Stimulated activated CD4-positive, alpha-beta T cell treated with anti-CD3 and anti-CD28 coated beads, Interleukin-1b, Interleukin-23, amount 100 ng/mL, for 24 hours (primary cell): ENCODE data around the gene TRIM58.
A peak's percentile ranks its signal among the peaks of the same experiment; 100 is the strongest.

ENCODE experiments used
- DNase-seq, 4 experiments: peaks; one replicate each; pipeline ENCODE4 v3.0.0-alpha.2; 2020; ENCODE audit warnings: low read depth in 4 of 4, low spot score in 1 of 4

Gene TRIM58, protein sequence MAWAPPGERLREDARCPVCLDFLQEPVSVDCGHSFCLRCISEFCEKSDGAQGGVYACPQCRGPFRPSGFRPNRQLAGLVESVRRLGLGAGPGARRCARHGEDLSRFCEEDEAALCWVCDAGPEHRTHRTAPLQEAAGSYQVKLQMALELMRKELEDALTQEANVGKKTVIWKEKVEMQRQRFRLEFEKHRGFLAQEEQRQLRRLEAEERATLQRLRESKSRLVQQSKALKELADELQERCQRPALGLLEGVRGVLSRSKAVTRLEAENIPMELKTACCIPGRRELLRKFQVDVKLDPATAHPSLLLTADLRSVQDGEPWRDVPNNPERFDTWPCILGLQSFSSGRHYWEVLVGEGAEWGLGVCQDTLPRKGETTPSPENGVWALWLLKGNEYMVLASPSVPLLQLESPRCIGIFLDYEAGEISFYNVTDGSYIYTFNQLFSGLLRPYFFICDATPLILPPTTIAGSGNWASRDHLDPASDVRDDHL

DNA sequence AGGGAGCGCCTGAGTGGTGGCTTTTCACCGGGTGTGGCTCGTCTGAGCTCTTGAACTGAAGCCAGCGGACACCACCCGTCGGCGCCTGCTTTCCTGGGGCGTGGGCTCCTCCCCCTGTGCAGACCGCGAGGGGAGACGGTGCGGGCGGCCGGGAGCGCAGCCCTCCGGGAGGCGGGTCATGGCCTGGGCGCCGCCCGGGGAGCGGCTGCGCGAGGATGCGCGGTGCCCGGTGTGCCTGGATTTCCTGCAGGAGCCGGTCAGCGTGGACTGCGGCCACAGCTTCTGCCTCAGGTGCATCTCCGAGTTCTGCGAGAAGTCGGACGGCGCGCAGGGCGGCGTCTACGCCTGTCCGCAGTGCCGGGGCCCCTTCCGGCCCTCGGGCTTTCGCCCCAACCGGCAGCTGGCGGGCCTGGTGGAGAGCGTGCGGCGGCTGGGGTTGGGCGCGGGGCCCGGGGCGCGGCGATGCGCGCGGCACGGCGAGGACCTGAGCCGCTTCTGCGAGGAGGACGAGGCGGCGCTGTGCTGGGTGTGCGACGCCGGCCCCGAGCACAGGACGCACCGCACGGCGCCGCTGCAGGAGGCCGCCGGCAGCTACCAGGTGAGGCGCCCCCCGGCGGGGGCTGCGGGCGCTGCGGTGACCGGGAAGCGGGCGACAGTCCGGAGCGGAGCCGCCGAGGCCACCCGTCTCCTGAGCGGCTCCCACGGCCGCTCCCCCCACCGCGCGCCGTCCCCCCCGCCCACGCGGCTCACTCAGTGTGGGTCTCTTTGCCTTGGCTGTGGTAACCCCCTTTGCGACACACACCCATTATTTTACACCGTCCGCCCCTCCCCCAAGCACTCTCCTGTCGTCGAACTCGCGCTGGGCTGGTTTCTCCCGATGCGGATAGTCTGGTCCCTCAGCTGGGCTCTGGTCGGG is at the start of gene TRIM58:
Gene TRIM58 (plus strand): TSS at position 119 of the 916 bp plus-strand sequence. CDS start 60 bp downstream, at position 179.
- peak in 1 of 4 experiments; percentile 11 for DNase-seq

DNA sequence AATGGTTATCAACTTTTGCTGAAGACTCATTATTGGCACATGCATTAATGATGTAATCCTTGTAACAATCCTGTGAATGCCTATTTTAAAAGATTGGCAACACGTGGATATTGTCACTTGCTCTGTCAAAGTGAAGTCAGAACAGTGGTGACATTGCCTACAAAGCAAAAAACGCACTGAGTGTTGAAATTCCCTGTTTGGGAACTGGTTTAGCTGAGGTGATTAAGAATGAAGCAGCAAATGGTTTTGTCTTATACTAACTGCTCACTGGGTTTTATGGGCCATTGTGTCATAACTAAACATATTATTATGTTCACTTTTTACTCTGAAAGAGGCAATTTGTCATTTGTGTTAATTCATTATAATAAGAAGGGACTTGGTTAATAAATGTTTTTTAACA is 44.4 kb upstream of the TRIM58 start:
- no peak for DNase-seq

GRCh38 chr1:247822060-247822459 is 34.9 kb upstream of the TRIM58 start:
- no peak for DNase-seq

DNA sequence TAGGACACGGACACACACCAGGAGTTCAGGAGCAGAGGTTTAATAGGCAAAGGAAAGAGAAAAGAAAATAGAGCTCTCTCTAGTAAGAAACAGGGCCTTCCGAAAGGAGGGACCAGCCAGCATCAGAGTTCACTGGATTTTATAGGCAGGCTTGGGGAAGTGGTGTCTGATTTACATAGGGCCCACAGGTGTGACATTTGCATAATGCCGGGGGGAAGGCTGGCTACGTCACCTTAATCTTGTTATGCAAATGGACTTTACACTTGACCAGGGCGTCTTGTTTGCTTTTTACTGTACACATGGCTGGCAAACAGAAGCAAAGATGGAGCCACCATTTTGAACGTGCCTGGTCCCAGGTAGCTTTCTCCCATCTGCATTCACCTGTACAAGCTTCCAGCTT is 33.0 kb upstream of the TRIM58 start, which contains the start of gene OR14A16:
Gene OR14A16 (minus strand): TSS at position 97 of the 400 bp plus-strand sequence. CDS start 8,390 bp downstream, outside the sequence.
- DNase-seq, result no peak

DNA sequence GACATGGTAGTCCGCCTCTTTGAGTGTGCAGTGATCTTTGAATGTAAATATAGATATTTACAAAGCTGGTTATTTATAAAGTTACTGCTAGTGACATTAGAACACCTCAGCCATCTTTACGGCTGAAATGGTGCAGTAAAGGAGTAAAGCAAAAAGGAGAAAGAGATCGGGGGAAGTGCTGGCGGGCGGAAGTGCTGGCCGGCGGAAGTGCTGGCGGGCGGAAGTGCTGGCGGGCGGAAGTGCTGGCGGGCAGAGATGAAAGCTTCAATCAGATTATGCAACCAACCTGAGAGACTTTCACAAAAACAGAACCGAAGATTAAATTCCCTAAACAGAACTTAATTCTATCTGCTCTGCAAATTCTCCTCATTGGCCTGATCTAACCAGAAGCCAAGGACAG is 31.6 kb upstream of the TRIM58 start:
- DNase-seq, result no peak

GRCh38 chr1:247829656-247830055 is 27.3 kb upstream of the TRIM58 start:
- DNase-seq, result no peak

GRCh38 chr1:247833601-247834000 is 23.4 kb upstream of the TRIM58 start:
- no peak for DNase-seq

DNA sequence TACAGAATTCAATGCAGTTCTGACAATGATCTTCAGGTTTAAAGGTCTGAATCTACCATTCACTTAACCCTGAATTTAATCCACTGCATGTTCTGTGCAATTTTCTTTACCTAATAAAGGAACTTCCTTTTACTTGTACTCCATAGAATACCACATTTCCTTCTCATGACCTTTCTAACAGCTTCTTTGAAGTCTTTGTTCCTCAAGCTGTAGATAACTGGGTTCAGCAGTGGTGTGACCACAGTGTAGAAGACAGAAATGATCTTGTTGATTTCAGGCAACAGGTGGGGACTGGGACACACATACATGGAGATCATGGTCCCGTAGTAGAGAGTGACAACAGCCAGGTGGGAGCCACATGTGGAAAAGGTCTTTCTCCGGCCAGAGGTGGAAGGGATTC is 16.2 kb upstream of the TRIM58 start:
- no peak for DNase-seq

DNA sequence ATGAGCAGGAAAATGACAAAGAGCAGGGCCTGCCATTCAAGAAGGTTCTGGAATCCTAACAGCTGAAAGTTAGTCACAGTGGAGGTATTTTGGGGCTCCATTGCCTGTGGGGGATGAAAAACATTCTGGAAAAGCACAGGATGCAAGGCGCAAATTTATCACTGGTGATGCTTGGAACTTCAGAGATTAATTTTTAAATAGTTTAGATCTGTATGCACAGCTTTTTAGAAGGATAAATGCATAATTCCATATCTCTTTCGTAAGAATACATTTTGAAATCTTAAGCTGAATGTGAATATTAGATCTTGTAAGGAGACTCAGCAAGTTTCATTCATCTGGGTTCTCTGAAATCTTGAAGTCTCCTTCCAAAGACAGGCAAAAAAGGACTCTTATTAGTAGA is 15.2 kb upstream of the TRIM58 start, which contains the start of gene OR11L1:
Gene OR11L1 (minus strand): TSS at position 101 of the 400 bp plus-strand sequence. CDS start 0 bp downstream, at position 101.
- no peak for DNase-seq

DNA sequence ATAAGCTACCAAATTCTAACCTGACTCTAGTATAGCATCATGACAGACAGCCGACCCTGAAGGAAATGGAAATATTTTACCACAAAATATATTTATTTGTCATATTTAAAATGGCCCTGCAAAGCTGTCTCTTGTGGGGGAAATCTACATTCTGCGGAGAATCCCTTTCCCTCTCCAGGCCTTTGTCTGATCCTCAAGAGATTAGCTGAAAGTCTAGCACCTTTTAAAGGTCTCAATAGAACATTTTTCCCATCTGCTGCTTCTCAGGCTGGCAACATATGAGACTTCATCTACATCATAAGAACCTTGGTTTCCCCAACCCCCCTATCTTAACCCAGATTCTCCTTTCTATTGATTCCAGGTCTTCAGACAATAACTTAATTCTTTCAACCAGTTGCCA is 13.6 kb upstream of the TRIM58 start:
- DNase-seq, result no peak

- no peak for DNase-seq
These were observed 11.8 kb upstream of the TRIM58 start for GRCh38 chr1:247845011-247845692.

DNA sequence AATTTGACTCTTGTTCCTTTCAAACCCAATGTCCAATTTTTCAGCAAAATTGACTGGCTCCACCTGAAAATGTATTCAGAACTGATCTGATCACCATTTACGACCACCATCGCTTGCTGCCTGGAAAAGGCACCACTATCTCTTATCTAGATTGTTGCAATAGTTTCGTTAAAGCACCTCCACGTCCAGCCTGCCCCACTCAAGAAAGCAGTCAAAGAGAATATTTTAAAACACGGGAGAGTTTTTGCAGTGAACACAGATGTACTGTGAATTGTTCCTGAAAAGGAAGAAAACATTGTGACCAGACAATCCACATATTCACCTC is 11.3 kb upstream of the TRIM58 start:
- DNase-seq, result no peak

- DNase-seq, result no peak
These were observed 8.6 kb upstream of the TRIM58 start for GRCh38 chr1:247848346-247848745.

GRCh38 chr1:247849616-247850015 is 7.4 kb upstream of the TRIM58 start:
- no peak for DNase-seq

GRCh38 chr1:247854899-247855545 is 2.0 kb upstream of the TRIM58 start:
- no peak for DNase-seq

GRCh38 chr1:247855911-247856310 is 1.1 kb upstream of the TRIM58 start:
- DNase-seq, result no peak

GRCh38 chr1:247857985-247858619 is 1.1 kb downstream of the TRIM58 start:
- no peak for DNase-seq

- no peak for DNase-seq
These were observed 5.8 kb downstream of the TRIM58 start for GRCh38 chr1:247862756-247863155.

GRCh38 chr1:247864644-247865043 is 7.7 kb downstream of the TRIM58 start:
- DNase-seq, result no peak

DNA sequence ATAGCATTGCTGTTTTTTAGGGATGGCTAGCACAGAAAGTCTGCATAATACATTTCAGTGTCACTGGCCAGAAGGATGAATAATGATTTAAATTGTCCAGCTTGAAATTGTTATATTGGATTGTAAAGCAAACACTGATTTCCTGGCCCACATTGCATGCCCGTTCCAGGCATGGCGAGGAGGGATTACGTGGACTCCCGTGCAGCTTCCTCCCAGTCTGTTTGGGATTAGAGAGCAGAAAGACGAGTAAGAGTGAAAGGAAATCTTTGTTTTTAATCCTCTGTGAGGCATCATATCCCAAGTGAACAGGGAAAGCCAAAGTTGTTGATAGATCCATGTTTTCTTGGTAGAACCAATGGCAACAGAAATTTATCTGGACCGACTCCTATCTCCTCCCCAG is 8.4 kb downstream of the TRIM58 start:
- no peak for DNase-seq
